ENCODE results near the gene PLXNA1. TPM values are rescaled to one million over a fixed set of nuclear protein-coding genes. Genes with fewer than 3 reads are reported as not detected.

The PLXNA1 gene
- total RNA-seq, 1 donor from 2014 or later, result 34.7 TPM

DNA sequence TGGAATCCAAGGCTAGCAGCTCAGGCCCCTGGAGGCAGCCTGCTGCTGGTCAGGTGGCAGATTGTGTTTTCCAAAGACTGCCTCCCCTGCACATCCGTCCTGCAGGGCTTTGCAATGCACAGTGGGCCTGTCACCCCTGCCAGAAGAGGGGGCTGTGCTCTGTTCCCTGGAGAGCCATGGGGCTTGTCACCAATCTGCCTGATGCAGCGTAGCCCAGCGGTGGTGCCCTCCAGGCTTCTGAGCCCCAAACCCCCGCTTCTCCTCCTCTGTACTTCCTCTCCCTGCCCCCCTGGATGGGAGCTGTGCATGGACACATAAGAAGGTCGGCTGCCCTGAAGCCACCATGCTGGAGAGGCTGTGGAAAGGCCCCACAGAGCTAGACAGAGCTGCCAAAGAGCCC is 10.0 kb upstream of the PLXNA1 start:
- no peak for DNase-seq (ENCODE audit: low spot score)

DNA sequence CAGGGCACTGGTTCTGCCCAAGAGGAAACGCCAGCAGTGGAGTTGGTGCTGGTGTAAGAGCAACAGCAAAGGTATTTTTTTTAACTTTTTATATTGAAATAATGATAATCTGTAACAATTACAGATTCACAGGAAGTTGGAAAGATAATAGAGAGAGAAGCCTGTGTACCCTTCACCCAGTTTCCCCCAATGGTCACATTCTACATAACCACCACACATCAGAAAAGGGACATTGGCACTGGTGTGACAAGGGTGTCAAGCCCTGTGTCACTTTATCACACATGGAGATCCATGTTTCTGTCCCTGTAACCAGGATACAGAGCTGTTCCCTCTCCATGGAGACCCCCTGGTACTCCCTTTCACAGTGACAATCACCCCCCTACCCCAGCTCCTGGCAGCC is 9.1 kb upstream of the PLXNA1 start:
- Histone ChIP-seq H3F3A (ENCODE audit: low read depth) (no peaks in the 10 kb centered on the region), H3K9me3 (ENCODE audit: low read depth) (no peaks in the 10 kb centered on the region), H3K9ac (no peak overlapping the region), H3K79me2 (ENCODE audit: low read depth) (no peaks in the 10 kb centered on the region), H3K4me3 (no peak overlapping the region), H3K4me2 (no peak overlapping the region), H2AFZ (replicated peaks) (no peak overlapping the region), H3K27me3 (no peaks in the 10 kb centered on the region), H4K20me1 (ENCODE audit: low read depth) (no peaks in the 10 kb centered on the region), H3K27ac (no peak overlapping the region), H3K4me1 (peaks cover 13% of the 10 kb centered on the region), H3K36me3 (no peaks in the 10 kb centered on the region)
- TF ChIP-seq EZH2 (IDR thresholded peaks at IDR 0.05) (no peak), EZH2phosphoT487 (IDR thresholded peaks at IDR 0.05) (no peak)
- TF ChIP-seq, protein P1, sequence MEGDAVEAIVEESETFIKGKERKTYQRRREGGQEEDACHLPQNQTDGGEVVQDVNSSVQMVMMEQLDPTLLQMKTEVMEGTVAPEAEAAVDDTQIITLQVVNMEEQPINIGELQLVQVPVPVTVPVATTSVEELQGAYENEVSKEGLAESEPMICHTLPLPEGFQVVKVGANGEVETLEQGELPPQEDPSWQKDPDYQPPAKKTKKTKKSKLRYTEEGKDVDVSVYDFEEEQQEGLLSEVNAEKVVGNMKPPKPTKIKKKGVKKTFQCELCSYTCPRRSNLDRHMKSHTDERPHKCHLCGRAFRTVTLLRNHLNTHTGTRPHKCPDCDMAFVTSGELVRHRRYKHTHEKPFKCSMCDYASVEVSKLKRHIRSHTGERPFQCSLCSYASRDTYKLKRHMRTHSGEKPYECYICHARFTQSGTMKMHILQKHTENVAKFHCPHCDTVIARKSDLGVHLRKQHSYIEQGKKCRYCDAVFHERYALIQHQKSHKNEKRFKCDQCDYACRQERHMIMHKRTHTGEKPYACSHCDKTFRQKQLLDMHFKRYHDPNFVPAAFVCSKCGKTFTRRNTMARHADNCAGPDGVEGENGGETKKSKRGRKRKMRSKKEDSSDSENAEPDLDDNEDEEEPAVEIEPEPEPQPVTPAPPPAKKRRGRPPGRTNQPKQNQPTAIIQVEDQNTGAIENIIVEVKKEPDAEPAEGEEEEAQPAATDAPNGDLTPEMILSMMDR (IDR thresholded peaks at IDR 0.05), result no peak
- Mint-ChIP-seq H3K4me1 (peaks cover 17% of the 10 kb centered on the region), H3K27ac (no peak overlapping the region), H3K9me3 (peaks cover 18% of the 10 kb centered on the region), H3K36me3 (no peaks in the 10 kb centered on the region), H3K27me3 (ENCODE audit: insufficient read depth, low read depth) (peaks cover 2% of the 10 kb centered on the region), H3K4me3 (no peak overlapping the region)
- DNase-seq (ENCODE audit: low spot score), result no peak

More for the DNA sequence above, 10.0 kb upstream of the PLXNA1 start:
- H3K9ac ChIP-seq, result no peak overlapping the region
- H3K9me3 Mint-ChIP-seq, result peaks cover 18% of the 10 kb centered on the region
- no peaks in the 10 kb centered on the region for H3K27me3 Mint-ChIP-seq (ENCODE audit: insufficient read depth, low read depth)
- peaks cover 26% of the 10 kb centered on the region for H3K4me1 Mint-ChIP-seq
- no peaks in the 10 kb centered on the region for H3K36me3 Mint-ChIP-seq
- H3K27me3 ChIP-seq, result no peaks in the 10 kb centered on the region
- no peak overlapping the region for H3K4me3 ChIP-seq
- H3K9me3 ChIP-seq (ENCODE audit: low read depth), result no peaks in the 10 kb centered on the region
- H3K36me3 ChIP-seq, result no peaks in the 10 kb centered on the region
- no peak overlapping the region for H2AFZ ChIP-seq (replicated peaks)
- H3F3A ChIP-seq (ENCODE audit: low read depth), result no peaks in the 10 kb centered on the region
- no peak overlapping the region for H3K4me3 Mint-ChIP-seq
- no peak overlapping the region for H3K27ac Mint-ChIP-seq
- H3K27ac ChIP-seq, result no peak overlapping the region
- no peak overlapping the region for H3K4me2 ChIP-seq
- no peaks in the 10 kb centered on the region for H4K20me1 ChIP-seq (ENCODE audit: low read depth)
- H3K4me1 ChIP-seq, result peaks cover 21% of the 10 kb centered on the region
- no peaks in the 10 kb centered on the region for H3K79me2 ChIP-seq (ENCODE audit: low read depth)
- TF ChIP-seq EZH2 (IDR thresholded peaks at IDR 0.05) (no peak), EZH2phosphoT487 (IDR thresholded peaks at IDR 0.05) (no peak)
- TF ChIP-seq, protein P1 (IDR thresholded peaks at IDR 0.05), result no peak

DNA sequence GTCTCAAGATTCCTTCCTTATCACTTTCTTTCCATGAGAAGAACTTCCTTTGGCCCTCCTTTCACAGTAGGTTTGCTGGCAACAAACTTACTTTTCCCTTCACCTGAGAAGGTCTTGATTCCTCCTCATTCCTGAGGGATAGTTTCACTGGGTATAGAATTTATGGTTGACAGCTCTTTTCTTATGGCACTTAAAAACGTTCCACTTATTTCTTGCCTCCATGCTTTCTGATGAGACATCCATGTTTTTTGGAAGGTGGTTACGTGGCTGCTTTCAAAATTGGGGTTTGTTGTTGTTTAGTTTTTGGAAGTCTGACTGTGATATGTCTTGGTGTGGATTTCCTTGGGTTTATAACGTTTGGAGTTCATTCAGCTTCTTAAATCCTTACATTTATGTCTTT is 8.2 kb upstream of the PLXNA1 start:
- Mint-ChIP-seq H3K36me3 (no peaks in the 10 kb centered on the region), H3K4me1 (peaks cover 9% of the 10 kb centered on the region), H3K4me3 (no peak overlapping the region), H3K27ac (no peak overlapping the region), H3K9me3 (peaks cover 18% of the 10 kb centered on the region), H3K27me3 (ENCODE audit: insufficient read depth, low read depth) (peaks cover 3% of the 10 kb centered on the region)
- Histone ChIP-seq H3K4me1 (peaks cover 6% of the 10 kb centered on the region), H3K9me3 (ENCODE audit: low read depth) (no peaks in the 10 kb centered on the region), H3K4me3 (no peak overlapping the region), H3K36me3 (no peaks in the 10 kb centered on the region), H3K27ac (no peak overlapping the region), H2AFZ (replicated peaks) (no peak overlapping the region), H3K79me2 (ENCODE audit: low read depth) (no peaks in the 10 kb centered on the region), H3F3A (ENCODE audit: low read depth) (no peaks in the 10 kb centered on the region), H3K9ac (no peak overlapping the region), H3K27me3 (no peaks in the 10 kb centered on the region), H4K20me1 (ENCODE audit: low read depth) (no peaks in the 10 kb centered on the region), H3K4me2 (no peak overlapping the region)
- TF ChIP-seq EZH2 (IDR thresholded peaks at IDR 0.05) (no peak), EZH2phosphoT487 (IDR thresholded peaks at IDR 0.05) (no peak)
- TF ChIP-seq, protein P1 (IDR thresholded peaks at IDR 0.05), result no peak
- DNase-seq (ENCODE audit: low spot score), result no peak

All from neural progenitor cell (in vitro differentiated cells).